HG03064 (cell line): ENCODE data around the gene IER3.
"Not testable (repeated sequence)": the region's sequence is repeated elsewhere in the genome, so short reads cannot be mapped to it uniquely, and the experiment has no call there.

Experiments
- ATAC-seq: cut with Tn5 transposase; IDR thresholded peaks from one replicate; pipeline ENCODE4 v1.9.1; 2021; ENCODE audit warnings: low read depth; ENCODE audit not compliant: unreplicated experiment

IER3 gene

GRCh38 chr6:30725713-30726505 lies 18.4 kb downstream of the IER3 start:
- ATAC-seq = no peak

- no peak for ATAC-seq
These were observed 19.3 kb downstream of the IER3 start for GRCh38 chr6:30724906-30725667.

GRCh38 chr6:30723843-30724741 lies 20.3 kb downstream of the IER3 start:
- ATAC-seq = not testable (repeated sequence)

DNA sequence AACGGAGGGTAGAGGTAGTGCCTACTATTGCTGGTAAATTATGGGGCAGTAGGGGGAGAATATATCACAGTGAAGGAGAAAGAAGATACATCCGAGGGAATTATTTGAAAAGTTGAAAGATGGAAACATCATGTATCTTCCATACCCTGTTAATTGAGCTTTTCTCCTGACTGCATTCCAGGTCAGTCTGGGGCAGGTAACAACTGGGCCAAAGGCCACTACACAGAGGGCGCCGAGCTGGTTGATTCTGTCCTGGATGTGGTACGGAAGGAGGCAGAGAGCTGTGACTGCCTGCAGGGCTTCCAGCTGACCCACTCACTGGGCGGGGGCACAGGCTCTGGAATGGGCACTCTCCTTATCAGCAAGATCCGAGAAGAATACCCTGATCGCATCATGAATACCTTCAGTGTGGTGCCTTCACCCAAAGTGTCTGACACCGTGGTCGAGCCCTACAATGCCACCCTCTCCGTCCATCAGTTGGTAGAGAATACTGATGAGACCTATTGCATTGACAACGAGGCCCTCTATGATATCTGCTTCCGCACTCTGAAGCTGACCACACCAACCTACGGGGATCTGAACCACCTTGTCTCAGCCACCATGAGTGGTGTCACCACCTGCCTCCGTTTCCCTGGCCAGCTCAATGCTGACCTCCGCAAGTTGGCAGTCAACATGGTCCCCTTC lies 21.0 kb downstream of the IER3 start:
- not testable (repeated sequence) for ATAC-seq

DNA sequence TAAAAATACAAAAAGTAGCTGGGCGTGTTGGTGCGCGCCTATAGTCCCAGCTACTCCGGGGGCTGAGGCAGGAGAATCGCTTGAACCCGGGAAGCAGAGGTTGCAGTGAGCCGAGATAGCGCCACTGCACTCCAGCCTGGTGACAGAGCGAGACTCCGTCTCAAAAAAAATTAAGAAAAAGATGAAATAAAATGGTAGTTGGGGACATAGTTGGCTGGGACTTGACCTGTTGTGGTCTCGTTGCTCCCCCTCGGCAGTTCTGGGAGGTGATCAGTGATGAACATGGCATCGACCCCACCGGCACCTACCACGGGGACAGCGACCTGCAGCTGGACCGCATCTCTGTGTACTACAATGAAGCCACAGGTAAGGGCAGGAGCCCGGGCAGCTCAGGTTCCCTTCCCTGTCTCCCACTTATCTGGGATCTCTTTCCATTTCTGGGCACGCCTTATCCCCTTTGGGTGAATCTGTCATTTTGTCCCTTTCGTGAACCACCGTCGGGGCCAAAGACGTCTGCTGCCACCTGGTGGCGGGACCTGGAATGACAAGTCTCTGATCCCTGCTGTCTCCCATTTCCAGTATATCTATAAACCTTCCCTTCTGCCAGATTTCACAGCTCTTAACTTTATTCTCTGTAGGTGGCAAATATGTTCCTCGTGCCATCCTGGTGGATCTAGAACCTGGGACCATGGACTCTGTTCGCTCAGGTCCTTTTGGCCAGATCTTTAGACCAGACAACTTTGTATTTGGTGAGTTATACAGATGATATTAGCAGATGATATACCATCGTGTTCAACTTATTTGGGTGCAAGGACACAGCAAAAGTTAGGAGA lies 21.9 kb downstream of the IER3 start:
- no peak for ATAC-seq

DNA sequence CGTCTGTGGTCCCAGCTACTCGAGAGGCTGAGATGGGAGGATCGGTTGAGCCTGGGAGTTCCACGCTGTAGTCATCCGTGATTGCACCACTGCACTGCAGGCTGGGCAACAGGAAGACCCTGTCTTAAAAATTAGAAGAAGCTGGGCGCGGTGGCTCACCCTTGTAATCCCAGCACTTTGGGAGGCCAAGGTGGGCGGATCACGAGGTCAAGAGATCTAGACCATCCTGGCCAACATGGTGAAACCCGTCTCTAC lies 22.4 kb downstream of the IER3 start:
- not testable (repeated sequence) for ATAC-seq

DNA sequence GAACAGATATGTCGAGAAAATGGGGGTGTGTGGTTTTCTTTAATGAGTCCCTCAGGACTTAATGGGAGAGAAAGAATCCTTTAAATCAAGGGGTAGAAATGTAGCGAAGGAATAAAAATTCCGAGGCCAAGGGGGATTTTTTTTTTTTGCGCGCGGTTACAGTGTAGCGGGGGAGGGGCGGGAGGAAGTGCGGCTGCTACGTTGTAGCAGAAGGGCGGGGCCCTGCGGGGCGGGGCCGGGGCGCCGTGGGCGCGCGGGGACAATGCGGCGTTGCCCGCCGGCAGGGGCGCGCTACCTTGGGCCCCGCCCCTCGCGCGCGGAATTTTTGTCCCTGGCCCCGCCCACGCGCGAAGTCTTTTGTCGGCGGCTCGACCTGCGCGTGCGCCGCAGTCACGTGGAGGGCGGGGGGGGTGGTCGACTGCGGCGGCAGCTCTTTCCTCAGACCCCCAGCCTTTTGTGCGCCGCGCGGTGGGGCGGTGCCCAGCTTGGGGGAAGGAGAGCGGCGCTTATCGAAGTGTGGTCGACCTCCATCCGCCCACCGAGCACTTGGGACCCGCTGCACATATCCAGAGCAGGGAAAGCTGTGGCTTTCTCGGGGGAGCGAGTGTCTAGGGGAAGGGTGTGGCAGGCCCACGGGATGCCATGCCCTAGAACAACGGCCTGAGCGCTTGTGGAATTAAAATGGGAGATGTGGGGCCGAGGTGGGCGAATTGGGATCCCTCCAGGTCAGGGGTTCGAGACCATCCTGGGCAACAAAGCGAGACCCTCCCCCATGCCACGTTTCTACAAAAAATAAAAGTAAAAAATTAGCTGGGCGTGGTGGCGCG lies 22.9 kb downstream of the IER3 start:
- ATAC-seq = no peak

- ATAC-seq = no peak
These were observed 23.6 kb downstream of the IER3 start for GRCh38 chr6:30720738-30721197.

GRCh38 chr6:30719791-30720737 lies 24.3 kb downstream of the IER3 start, which contains the start of gene TUBB:
Gene TUBB, plus strand, starts transcription at chr6:30720352. Its CDS starts 155 bp downstream, at chr6:30720507.
- ATAC-seq = peak; percentile 29

DNA sequence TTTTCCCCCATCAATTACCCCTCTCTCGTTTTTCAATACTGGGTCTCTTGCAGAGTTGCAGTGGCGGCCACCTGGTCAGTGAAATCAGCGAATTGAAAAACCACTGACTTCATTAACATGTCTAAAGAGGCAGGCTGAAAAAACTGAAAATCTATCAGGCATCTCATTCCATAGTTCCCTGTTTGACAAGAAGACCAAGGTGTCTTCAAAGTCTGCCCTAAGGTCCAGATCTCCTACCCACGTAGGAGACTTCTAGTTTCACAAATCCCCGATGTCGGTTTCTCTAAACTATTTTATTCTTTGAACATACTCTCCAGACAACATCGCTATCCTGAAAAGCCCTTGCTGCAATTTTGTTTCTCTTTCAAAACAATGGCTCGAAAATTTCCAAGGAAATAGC lies 25.0 kb downstream of the IER3 start:
- ATAC-seq = no peak

GRCh38 chr6:30717845-30718720 lies 26.3 kb downstream of the IER3 start:
- ATAC-seq = not testable (repeated sequence)

DNA sequence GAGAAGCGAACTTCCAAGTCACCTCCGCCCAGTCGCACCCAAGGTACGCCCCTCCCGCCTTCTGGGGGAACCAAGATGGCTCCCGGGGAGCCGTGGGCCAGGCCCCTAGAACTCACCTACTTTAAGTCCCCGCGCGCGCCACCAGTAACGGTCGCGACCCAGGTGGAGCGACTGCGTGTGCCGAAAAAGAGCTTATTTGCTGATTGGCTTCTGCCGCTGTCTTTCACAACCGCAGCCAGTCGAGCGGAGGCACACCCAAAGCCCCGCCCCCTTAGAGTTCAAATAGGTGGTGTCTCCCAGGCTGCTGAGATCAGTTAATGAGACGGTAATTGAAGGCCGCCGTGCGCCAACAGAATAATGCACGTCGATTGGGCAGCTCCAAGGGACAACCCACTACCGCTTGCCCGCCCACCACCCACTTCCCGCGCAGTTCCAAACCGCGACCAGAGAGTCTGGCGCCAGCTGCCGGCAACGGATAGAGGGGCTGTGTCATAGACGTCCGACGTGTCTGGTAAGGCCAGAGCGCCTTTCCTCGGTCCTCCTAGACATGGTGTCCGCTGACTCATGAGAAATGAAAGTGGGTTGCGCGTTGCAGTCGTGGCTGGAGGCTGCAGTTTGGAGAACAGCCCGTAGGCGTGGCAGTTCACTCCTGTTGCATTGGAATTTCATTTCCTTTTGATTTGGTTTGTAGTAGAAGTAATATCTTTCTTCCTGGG lies 27.1 kb downstream of the IER3 start, which contains the start of gene MDC1:
Gene MDC1, minus strand, starts transcription at position 153 of the 716 bp plus-strand sequence. CDS start 2,106 bp downstream, outside the sequence.
- ATAC-seq = peak; percentile 65

DNA sequence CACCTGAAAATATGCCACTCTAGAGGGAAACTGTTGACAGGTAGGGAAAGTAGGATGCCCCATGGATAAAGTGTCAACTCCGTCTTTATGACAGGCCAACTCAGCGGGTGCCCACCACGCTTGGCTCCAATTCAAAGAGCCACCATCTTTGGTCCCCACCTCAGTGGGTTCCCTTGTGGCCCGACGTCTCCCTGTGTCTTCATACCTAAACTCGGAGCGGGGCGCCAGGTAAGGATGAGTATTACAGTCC lies 27.5 kb downstream of the IER3 start:
- ATAC-seq = no peak

- no peak for ATAC-seq
These were observed 30.1 kb downstream of the IER3 start for GRCh38 chr6:30714263-30714662.

GRCh38 chr6:30712441-30712945 lies 31.9 kb downstream of the IER3 start:
- no peak for ATAC-seq
